T-helper 1 cell (primary cell): ENCODE measurements around the gene GJC1.
"Not testable (repeated sequence)": the region's sequence is repeated elsewhere in the genome, so short reads cannot be mapped to it uniquely, and the experiment has no call there.

ENCODE experiments used
- DNase-seq, 5 donors: peaks; one replicate each; pipeline ENCODE4 v3.0.0-alpha.2; 2012 to 2020

Gene GJC1

GRCh38 chr17:44842748-44843147 is 12.7 kb upstream of the GJC1 start:
- no peak for DNase-seq

GRCh38 chr17:44840936-44841335 is 10.8 kb upstream of the GJC1 start:
- DNase-seq, result no peak

- no peak for DNase-seq
These were observed 10.2 kb upstream of the GJC1 start for GRCh38 chr17:44840274-44840673.

GRCh38 chr17:44837196-44837595 is 7.1 kb upstream of the GJC1 start:
- no peak for DNase-seq

- no peak for DNase-seq
These were observed 2.7 kb upstream of the GJC1 start for GRCh38 chr17:44832805-44833204.

- no peak for DNase-seq
These were observed 1.3 kb upstream of the GJC1 start for GRCh38 chr17:44831371-44831770.

GRCh38 chr17:44830359-44831288 is 537 bp upstream of the GJC1 start:
- DNase-seq, result peak in 1 of 5 donors; percentile 4

GRCh38 chr17:44828919-44829522 is 1.1 kb downstream of the GJC1 start:
- peak in 1 of 5 donors; percentile 8 for DNase-seq

GRCh38 chr17:44827863-44828262 is 2.2 kb downstream of the GJC1 start:
- no peak for DNase-seq

- DNase-seq, result no peak
These were observed 3.8 kb downstream of the GJC1 start for GRCh38 chr17:44826123-44826790.

- DNase-seq, result not testable (repeated sequence)
These were observed 4.9 kb downstream of the GJC1 start for GRCh38 chr17:44825236-44825635.

- no peak for DNase-seq
These were observed 9.4 kb downstream of the GJC1 start for GRCh38 chr17:44820631-44821212.

- DNase-seq, result not testable (repeated sequence)
These were observed 11.6 kb downstream of the GJC1 start for GRCh38 chr17:44818508-44818907.

- no peak for DNase-seq
These were observed 17.8 kb downstream of the GJC1 start for GRCh38 chr17:44812263-44812662.

- not testable (repeated sequence) for DNase-seq
These were observed 21.3 kb downstream of the GJC1 start for GRCh38 chr17:44808656-44809388.

- DNase-seq, result no peak
These were observed 21.9 kb downstream of the GJC1 start for GRCh38 chr17:44808156-44808555.

- DNase-seq, result no peak
These were observed 22.3 kb downstream of the GJC1 start for GRCh38 chr17:44807817-44808155.

GRCh38 chr17:44807093-44807816 is 22.8 kb downstream of the GJC1 start:
- DNase-seq, result no peak

GRCh38 chr17:44804302-44805089 is 25.6 kb downstream of the GJC1 start:
- no peak for DNase-seq

- DNase-seq, result no peak
These were observed 28.2 kb downstream of the GJC1 start for GRCh38 chr17:44801880-44802279.

GRCh38 chr17:44798356-44798755 is 31.7 kb downstream of the GJC1 start:
- no peak for DNase-seq
